ENCODE measurements around the gene CTTNBP2. TPM values are rescaled to one million over a fixed set of nuclear protein-coding genes. Genes with fewer than 3 reads are reported as not detected.

CTTNBP2 gene
- total RNA-seq, 1 donor from 2014 or later, result not detected

- intact Hi-C loops (cut with micrococcal nuclease), result no loop called here
Measured at GRCh38 chr7:117819558-117819957, 53.7 kb downstream of the CTTNBP2 start.

GRCh38 chr7:117818232-117818631 is 55.0 kb downstream of the CTTNBP2 start:
- intact Hi-C loops (cut with micrococcal nuclease), result no loop called here

- intact Hi-C loops (cut with micrococcal nuclease), result no loop called here
Measured at GRCh38 chr7:117816727-117817126, 56.5 kb downstream of the CTTNBP2 start.

- intact Hi-C loops (cut with micrococcal nuclease), result no loop called here
Measured at GRCh38 chr7:117811696-117812095, 61.5 kb downstream of the CTTNBP2 start.

GRCh38 chr7:117810642-117811512 is 62.4 kb downstream of the CTTNBP2 start:
- intact Hi-C loops (cut with micrococcal nuclease), result no loop called here

GRCh38 chr7:117809958-117810357 is 63.3 kb downstream of the CTTNBP2 start:
- intact Hi-C loops (cut with micrococcal nuclease), result no loop called here

GRCh38 chr7:117808910-117809705 is 64.1 kb downstream of the CTTNBP2 start:
- intact Hi-C loops (cut with micrococcal nuclease), result no loop called here

GRCh38 chr7:117808341-117808757 is 64.9 kb downstream of the CTTNBP2 start:
- intact Hi-C loops (cut with micrococcal nuclease), result no loop called here

- intact Hi-C loops (cut with micrococcal nuclease), result no loop called here
Measured at GRCh38 chr7:117807676-117808075, 65.6 kb downstream of the CTTNBP2 start.

GRCh38 chr7:117806011-117806410 is 67.2 kb downstream of the CTTNBP2 start:
- intact Hi-C loops (cut with micrococcal nuclease), result no loop called here

GRCh38 chr7:117805241-117805640 is 68.0 kb downstream of the CTTNBP2 start:
- intact Hi-C loops (cut with micrococcal nuclease), result no loop called here

- intact Hi-C loops (cut with micrococcal nuclease), result no loop called here
Measured at GRCh38 chr7:117803476-117803875, 69.8 kb downstream of the CTTNBP2 start.

GRCh38 chr7:117802660-117803059 is 70.6 kb downstream of the CTTNBP2 start:
- intact Hi-C loops (cut with micrococcal nuclease), result no loop called here

GRCh38 chr7:117800841-117801240 is 72.4 kb downstream of the CTTNBP2 start:
- intact Hi-C loops (cut with micrococcal nuclease), result no loop called here

- intact Hi-C loops (cut with micrococcal nuclease), result no loop called here
Measured at GRCh38 chr7:117800406-117800805, 72.8 kb downstream of the CTTNBP2 start.

GRCh38 chr7:117796889-117797288 is 76.4 kb downstream of the CTTNBP2 start:
- intact Hi-C loops (cut with micrococcal nuclease), result no loop called here

GRCh38 chr7:117793976-117794375 is 79.3 kb downstream of the CTTNBP2 start:
- intact Hi-C loops (cut with micrococcal nuclease), result loop anchor here (1.0 kb wide), 1 partner anchor 27 kb away; no protein-coding TSS in a partner anchor

GRCh38 chr7:117793521-117793920 is 79.7 kb downstream of the CTTNBP2 start:
- intact Hi-C loops (cut with micrococcal nuclease), result loop anchor here (1.0 kb wide), 1 partner anchor 26 kb away; no protein-coding TSS in a partner anchor

GRCh38 chr7:117791877-117792780 is 81.1 kb downstream of the CTTNBP2 start:
- intact Hi-C loops (cut with micrococcal nuclease), result no loop called here

GRCh38 chr7:117790731-117791130 is 82.5 kb downstream of the CTTNBP2 start:
- intact Hi-C loops (cut with micrococcal nuclease), result no loop called here

- intact Hi-C loops (cut with micrococcal nuclease), result no loop called here
Measured at GRCh38 chr7:117790251-117790650, 83.0 kb downstream of the CTTNBP2 start.
